HG02798 (cell line): ENCODE data around the gene DHX57.
"Not testable (repeated sequence)": the region's sequence is repeated elsewhere in the genome, so short reads cannot be mapped to it uniquely, and the experiment has no call there.

ENCODE experiments used
- ATAC-seq: cut with Tn5 transposase; IDR thresholded peaks from one replicate; pipeline ENCODE4 v1.9.1; 2021; ENCODE audit warnings: mild to moderate bottlenecking; ENCODE audit not compliant: unreplicated experiment, poor library complexity

The DHX57 gene

DNA sequence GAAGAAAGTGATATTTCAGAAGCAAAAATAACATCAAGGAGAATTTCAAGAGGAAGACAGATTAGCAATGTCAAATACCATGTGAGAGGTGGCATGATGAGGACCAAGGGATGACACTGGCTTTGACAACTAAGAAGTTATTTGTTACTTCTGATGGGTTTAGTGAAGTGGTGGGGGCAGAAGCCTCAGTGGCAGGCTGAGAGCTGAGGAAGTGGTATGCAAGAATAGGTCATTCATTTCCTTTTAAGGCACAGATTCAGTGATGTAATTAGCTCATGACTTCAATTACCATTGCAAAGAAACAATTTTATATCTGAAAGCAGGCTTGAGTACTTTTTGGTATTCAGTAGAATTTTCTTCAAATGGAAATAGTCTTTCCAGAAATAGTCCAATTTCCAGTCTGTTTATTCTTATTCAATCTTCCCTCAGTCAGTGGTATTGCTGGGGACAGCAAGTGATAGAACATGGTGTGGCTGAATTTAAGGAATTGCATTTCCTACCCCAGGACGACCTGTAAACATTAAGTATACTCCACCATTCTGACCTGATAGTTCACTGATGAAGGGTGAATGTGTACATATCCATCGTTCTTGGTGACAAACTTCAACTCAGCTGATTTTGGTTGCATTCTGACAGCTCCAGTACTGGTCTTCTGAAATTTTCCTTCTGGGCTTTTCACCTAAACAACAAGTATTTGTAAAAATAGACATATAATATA is 69.6 kb downstream of the DHX57 start:
- no peak for ATAC-seq

DNA sequence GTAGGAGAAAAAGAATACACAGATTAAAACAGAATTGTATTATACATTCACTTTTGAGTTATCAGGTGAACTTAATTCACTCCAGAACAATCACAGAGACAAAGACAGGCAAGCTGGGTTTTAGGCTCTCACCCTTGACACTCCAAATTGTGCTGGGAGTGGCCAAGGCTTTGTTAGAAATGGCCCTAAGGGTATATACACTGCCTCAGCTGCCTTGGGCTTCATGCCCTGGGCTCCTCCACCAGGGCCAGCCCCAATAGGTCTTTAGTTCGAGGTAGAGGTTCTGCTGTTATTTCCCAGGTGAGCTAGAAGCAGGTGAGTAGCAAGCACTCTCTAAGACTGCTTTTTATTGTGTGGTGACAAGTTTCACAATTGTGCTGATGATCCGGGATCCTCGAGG is 77.8 kb downstream of the DHX57 start:
- ATAC-seq = no peak

DNA sequence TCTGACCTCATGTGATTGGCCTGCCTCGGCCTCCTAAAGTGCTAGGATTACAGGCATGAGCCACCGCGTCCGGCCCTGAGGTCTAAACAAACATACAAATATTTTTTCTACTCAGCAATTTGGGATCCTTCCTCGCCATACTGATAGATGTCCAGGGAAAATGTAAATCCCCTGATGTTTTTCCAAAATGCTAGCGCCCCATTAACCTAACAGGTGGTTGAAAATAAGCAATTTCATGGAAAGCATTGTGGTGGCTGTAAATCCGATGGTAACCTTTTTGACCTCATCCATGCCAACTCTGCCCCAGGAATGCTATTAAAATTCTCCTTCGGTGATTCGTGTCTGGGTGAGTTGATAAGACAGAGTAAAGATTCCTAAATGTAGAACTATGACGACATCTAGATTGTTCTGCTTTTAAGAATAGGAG is 78.5 kb downstream of the DHX57 start:
- no peak for ATAC-seq

DNA sequence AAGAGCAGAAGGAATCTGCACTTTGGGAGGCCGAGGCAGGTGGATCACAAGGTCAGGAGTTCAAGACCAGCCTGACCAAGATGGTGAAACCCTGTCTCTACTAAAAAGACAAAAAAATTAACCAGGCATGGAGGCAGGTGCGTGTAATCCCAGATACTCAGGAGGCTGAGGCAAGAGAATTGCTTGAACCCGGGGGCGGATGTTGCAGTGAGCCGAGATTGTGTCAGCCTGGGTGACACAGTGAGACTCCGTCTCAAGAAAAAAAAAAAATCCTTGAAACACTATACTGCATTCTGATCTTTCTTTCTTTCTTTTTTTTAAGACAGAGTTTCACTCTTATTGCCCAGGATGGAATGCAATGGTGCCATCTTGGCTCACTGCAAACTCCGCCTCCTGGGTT is 80.7 kb downstream of the DHX57 start:
- not testable (repeated sequence) for ATAC-seq

DNA sequence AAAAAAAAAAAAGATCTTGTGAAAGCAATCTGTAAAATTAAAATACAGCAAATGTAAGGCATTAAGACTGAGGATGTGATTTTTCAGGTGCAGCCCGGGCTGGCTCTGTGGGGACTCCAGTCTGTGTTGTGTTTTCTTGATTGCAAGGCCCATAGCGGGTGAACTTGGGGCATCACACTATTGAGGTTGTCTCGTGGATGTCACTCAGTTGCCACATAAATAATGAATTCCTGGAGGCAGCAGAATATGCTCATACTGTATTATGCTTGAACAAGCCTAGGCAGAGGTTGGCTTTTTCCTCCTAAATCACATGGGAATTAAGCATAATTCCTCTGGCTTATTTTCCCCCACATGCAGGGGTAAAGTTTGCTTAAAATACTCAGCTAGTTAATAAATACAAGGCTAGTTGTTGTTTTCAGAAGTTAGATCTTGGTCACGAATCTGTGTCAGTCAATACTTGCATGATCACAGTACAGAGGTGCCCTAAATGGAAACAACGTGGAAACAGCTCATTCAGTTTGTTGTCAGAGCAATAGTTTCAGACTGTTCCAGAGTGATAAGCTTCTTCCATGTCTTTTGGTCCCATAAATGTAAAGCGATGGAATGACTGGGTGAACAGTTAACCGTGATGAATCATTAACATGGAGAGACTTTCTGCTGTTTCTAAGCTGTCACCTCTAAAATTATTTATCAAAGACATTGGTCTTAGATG is 81.3 kb downstream of the DHX57 start:
- ATAC-seq = no peak

DNA sequence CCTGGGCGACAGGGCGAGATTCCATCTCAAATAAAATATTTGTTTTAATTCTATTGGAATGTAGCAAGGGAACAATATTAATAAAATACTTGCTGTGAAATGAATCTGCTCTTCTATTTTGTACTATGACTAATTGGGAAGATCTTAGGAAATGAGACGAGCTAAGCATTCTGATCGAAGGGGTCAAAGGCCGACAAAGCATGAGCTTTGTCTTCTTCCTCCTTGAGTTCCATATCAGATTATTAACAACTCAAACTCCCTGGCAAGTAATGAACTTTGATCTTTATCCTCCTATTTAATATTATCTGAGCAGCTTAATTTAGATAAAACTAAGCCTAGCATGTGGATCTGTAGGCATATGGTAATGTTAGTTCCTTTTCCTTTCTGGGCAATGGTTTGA is 82.2 kb downstream of the DHX57 start:
- ATAC-seq = no peak

DNA sequence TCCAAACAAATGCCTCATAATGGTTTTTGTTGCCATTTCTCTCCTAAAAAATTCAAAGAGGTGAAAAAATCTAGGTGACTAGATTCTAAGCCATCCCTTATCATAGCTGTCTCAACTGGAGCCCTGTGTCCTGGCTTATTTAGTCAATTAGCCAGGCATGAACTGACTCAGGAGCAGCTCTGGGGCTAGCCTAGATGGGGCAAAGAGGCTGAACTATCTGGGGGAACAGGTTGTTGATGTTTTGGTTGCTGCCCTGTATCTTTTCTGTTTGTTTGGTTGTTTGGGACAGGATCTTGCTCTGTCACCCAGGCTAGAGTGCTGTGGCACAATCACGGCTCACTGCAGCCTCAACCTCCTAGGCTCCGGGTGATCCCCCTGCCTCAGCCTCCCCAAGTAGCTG is 83.0 kb downstream of the DHX57 start:
- no peak for ATAC-seq

DNA sequence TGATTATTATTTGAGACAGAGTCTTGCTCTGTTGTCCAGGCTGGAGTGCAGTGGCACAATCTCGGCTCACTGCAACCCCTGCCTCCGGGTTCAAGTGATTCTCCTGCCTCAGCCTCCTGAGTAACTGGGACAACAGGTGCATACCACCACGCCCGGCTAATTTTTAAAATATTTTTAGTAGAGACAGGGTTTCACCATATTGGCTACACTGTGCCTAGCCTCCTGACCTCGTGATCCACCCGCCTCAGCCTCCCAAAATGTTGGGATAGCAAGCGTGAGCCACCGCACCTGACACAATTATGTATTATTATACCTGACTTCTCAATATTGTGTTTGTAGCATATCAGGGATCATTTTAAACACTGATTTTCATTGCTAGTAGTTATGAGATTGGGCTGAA is 83.4 kb downstream of the DHX57 start:
- not testable (repeated sequence) for ATAC-seq

DNA sequence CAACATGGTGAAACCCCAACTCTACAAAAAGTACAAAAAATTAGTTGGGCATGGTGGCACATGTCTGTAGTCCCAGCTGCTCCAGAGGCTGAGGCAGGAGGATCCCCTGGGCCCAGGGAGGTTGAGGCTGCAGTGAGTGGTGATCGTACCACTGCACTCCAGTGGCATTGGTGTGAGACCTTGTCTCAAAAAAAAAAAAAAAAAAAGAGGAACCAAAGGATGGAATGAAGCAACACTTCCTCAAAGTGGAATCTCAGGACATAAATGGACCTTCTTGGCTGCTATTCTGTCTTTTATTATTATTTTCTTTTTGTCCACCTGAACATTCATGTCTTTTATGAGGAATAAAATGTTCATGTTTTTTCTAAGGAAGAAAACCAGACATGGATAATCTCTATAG is 84.0 kb downstream of the DHX57 start:
- ATAC-seq = no peak

DNA sequence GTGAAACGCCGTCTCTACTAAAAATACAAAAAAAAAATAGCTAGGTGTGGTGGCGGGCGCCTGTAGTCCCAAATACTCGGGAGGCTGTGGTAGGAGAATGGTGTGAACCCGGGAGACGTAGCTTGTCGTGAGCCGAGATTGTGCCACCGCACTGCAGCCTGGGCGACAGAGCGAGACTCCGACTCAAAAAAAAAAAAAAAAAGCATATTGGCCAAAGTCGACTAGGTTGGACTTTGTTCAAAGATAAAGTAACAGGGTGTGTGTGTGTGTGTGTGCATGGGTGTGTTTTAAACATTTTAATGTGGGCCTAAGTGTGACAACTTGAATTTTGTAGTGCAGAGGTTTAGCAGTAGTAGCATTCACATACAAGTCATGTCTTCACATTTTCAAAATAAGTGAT is 86.0 kb downstream of the DHX57 start:
- no peak for ATAC-seq

DNA sequence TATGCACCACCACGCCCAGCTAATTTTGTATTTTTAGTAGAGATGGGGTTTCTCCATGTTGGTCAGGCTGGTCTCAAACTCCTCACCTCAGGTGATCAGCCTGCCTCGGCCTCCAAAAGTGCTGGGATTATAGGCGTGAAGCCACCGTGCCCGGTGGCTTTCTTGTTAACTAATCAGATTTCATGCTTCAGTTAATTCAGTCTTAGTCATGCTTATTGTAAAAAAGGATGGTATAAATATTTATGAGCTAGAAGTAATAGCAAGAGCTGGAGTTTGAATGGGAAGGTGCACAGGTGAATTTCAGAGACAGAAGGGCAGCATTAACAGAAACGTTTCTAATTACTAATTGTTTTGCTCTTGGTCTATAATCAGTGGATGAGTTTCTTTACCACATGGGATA is 87.4 kb downstream of the DHX57 start:
- no peak for ATAC-seq

DNA sequence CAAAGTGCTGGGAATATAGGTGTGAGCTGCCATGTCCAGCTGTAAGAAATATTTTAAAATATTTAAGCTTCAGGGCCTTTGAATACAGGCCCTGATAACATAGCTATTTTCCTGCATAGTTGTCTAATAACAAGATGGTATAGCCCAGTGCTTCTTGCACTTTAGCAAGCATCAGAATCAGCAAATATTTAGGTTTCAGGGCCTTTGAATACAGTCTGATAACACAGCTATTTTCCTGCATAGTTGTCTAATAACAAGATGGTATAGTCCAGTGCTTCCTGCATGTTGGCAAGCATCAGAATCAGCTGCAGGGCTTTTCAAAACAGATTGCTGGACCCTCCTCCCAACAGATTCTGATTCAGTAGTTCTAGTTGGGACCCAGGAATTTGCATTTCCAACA is 92.1 kb downstream of the DHX57 start:
- ATAC-seq = no peak

DNA sequence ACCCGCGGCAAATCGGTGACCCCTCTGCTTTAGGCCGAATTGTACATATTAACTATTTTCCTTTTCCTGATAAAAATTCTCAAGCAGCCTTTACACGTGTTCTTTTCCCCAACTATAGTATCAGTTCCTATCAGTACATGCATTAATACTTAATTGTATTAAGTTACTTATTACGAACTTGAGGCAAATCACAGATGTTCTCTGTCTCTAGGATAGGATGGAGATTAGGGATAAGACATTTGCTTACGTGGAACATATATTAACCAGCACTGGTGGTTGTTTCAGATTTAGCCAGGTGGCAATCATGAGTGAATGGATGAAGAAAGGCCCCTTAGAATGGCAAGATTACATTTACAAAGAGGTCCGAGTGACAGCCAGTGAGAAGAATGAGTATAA is 97.0 kb downstream of the DHX57 start:
- ATAC-seq = no peak

DNA sequence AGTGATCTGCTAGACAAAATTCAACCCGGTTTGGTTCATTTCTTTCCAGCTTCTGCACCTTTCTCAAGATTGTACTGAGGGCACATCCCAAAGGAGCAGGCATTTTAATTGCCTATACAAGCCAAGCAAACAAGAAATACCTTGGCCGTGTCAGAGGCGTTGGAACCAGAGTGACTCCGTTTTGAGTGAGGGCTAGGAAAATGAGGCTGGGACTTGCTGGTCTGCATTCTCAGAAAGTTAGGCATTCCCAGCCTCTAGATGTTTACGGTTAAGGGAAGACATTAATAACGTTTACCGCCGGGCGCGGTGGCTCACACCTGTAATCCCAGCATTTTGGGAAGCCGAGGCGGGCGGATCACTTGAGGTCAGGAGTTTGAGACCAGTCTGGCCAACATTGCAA is 99.2 kb downstream of the DHX57 start:
- ATAC-seq = no peak

DNA sequence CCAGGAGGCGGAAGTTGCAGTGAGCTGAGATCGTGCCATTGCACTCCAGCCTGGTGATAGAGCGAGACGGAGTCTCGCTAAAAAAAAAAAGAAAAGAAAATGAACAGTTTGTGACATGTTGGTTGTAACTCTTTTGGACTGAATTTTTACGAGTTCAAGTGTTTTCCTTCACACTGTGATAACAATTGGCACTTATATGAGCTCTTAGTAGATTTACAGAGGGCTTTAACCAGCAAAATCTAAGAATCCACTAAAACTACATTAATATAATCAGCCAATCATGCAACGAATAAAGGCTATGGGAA is 99.9 kb downstream of the DHX57 start:
- ATAC-seq = no peak

DNA sequence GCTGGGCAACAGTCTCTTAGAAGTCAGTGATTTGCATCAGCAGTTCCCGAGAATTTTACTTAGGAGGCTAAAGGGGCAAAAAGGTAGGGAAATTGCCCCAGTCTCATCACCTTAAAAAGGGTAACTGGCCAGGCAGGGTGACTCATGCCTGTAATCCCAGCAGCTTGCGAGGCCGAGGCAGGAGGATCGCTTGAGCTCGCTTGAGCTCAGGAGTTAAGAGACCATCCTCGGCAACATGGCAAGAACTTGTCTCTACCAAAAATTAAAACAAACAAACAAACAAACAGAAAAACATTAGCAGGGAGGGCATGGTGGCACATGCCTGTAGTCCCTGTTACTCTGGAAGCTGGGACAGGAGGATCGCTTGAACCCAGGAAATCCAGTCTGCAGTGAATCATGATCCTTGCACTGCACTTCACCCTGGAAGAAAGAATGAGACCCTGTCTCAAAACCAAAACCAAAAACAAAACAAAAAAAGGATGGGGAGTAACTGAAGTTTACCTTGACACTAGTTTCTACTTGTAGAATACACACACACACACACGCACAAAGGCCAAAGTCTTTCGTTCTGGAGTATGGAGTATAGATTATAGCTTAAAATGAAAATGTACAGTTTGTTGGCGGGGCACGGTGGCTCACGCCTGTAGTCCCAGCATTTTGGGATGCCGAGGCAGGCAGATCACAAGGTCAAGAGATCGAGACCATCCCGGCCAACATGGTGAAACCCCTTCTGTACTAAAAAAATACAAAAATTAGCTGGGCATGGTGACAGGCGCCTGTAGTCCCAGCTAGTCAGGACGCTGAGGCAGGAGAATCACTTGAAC is 100.4 kb downstream of the DHX57 start:
- no peak for ATAC-seq

DNA sequence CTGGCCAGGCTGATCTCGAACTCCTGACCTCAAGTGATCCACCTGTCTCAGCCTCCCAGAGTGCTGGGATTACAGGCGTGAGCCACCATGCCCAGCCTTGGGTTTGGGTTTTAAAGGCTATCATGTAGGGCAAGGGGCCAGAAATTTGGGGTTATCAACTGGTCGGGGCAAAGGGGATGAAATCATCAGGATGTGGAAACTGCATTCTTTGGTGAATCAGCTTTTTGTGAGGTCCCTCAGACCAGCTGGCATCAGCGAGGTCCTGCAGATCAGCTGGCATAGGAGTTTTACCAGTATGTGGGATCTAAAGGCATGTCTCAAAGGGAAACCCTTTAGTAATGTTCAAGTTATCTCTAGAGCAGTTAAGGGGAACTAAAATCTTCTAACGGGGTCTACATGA is 104.1 kb downstream of the DHX57 start:
- ATAC-seq = no peak

DNA sequence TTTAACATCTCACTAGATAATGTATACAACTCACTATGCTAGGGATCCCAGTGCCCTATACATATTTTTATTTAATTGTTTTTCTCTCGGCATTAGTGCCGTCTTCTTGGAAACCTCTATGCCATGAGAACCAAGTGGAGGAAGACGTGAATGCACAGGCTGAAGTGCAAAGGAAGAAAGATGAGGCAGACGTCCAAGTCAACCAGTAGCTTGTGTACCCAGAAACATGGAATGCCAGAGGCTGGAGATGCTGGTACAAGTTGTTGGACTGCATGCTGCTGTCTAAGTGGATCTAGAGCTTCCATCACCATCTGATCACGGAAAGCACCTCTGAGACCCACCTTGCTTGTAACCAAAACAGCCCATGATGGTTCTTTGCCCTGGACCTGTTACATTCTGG is 110.2 kb downstream of the DHX57 start:
- no peak for ATAC-seq

DNA sequence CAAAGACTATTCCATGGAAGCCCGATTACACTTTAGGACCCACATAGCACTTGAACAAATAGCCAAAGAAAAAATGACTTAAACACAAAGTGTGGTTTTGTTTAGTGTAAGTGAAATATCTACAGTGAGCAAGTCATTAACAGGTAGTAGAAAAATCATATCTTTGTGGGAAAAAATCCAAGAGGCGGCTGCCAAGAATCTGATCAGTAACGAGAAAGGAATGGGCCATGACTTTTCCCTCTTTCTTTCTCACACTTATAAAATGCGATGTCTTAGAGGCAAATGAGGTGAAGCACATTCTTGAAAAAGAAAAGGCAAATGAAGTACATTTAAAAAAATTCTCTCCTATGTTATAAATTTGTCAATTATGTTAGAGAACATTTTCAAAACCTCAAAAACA is 110.6 kb downstream of the DHX57 start:
- ATAC-seq = no peak

DNA sequence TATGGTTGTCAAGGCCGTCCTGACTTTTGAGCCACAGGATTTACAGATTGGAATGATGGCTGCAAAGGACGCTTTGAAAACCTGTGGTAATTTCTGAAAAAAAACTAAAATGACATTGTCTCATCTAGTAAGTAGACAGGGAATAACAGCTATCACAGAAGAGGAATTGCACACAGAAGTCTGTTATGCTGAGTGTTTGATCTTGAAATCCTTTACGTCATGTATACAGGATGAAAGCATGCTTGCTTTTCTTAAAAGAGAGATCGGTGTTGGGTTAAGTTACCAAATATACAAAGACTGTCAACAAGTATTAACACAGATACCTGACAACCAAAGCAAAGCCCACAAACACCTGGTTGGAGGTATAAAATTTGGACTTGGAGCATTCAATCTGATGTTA is 112.0 kb downstream of the DHX57 start:
- no peak for ATAC-seq

DNA sequence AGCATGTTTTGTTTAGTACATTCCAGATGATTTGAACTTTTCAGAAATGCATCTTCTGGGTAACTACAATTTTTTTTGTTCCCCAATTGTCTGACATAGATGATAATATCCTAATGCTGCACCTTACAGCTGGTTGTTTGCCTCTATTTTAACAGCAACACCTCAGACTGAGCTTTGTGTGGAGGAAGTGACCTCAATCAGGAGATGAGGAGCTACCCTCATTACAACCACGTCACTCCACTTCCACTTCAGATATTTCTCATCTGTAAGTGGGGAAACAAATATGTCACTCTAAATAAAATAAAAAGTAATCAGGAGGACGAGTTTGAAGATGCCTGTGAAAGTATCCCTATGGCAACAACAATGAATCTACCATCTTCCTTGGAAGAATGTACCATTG is 112.5 kb downstream of the DHX57 start:
- ATAC-seq = no peak
